ENCODE data around the gene FXYD3. TPM values are rescaled to one million over a fixed set of nuclear protein-coding genes. Genes with fewer than 3 reads are reported as not detected.

Gene FXYD3
- total and polyA plus RNA-seq, 4 donors: 130 to 467 (median 160) TPM

DNA sequence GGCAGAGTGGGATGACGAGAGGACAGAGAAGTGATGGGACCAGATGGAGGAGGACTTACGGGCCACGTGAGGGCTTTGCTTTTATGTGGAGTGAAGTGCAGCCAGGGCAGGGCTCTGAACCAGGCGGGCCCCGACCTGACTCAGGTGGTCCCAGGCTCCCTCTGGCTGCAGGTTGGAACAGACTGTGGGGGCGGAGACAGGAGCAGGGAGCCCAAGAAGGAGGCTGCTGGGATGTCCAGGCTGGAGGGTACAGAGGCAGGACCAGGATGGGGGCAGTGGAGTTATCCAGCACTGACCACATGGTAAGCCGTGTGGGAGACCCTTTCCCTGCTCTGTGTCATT is 41.0 kb downstream of the FXYD3 start:
- no peak overlapping the region for H3K4me3 ChIP-seq

DNA sequence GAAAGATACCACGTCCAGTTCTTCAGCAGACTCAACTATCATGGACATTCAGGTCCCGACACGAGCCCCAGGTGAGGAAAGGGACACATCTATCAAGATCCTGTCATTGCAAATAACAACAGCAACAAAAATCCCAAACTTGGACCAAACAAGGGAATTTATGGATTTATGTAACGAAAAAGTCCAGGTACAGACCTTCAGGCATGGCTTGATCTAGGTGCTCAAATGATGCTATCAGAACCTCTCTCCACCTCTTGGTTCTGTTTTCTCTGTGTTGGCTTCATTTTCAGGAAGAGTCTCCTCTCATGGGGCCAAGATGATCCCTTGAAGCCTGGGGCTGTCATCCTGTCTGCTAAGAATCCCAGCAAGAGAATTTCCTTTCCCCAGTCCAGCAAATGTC is 41.8 kb downstream of the FXYD3 start:
- H3K9me3 ChIP-seq (ENCODE audit: control insufficient read depth in 4 of 4, insufficient read depth in 3 of 4, low read length in 3 of 4): peaks cover 0 to 6% (median 0%) of the 10 kb centered on the region in 4 donors
- peaks cover 0 to 34% (median 3%) of the 10 kb centered on the region in 4 donors for H3K36me3 ChIP-seq (ENCODE audit: control insufficient read depth in 4 of 4, insufficient read depth in 4 of 4, low read length in 4 of 4)
- TF ChIP-seq, protein P1, sequence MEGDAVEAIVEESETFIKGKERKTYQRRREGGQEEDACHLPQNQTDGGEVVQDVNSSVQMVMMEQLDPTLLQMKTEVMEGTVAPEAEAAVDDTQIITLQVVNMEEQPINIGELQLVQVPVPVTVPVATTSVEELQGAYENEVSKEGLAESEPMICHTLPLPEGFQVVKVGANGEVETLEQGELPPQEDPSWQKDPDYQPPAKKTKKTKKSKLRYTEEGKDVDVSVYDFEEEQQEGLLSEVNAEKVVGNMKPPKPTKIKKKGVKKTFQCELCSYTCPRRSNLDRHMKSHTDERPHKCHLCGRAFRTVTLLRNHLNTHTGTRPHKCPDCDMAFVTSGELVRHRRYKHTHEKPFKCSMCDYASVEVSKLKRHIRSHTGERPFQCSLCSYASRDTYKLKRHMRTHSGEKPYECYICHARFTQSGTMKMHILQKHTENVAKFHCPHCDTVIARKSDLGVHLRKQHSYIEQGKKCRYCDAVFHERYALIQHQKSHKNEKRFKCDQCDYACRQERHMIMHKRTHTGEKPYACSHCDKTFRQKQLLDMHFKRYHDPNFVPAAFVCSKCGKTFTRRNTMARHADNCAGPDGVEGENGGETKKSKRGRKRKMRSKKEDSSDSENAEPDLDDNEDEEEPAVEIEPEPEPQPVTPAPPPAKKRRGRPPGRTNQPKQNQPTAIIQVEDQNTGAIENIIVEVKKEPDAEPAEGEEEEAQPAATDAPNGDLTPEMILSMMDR (IDR thresholded peaks at IDR 0.05; ENCODE audit: control extremely low read depth, extremely low read depth): no peak
- H3K27ac ChIP-seq (ENCODE audit: low read depth in 1 of 2, low read length in 1 of 2): no peak overlapping the region
- DNase-seq (no peak), ATAC-seq (ENCODE audit: insufficient read depth, low FRiP score) (no peak)
- H3K27me3 ChIP-seq (ENCODE audit: control insufficient read depth in 3 of 3, insufficient read depth in 3 of 3, low read length in 2 of 3): peaks cover 0 to 38% (median 23%) of the 10 kb centered on the region in 3 donors
- H3K4me3 ChIP-seq: no peak overlapping the region
- peaks cover 0 to 13% (median 10%) of the 10 kb centered on the region in 5 donors for H3K4me1 ChIP-seq (ENCODE audit: control insufficient read depth in 5 of 5, insufficient read depth in 5 of 5, low read length in 5 of 5)
- H3K9ac ChIP-seq (ENCODE audit: insufficient read depth in 1 of 2, low read length in 2 of 2): no peak overlapping the region
- WGBS, 2 donors: 99 to 100% methylated on average over 4 of the region's 4 CpGs

More for the DNA sequence above, 41.0 kb downstream of the FXYD3 start:
- TF ChIP-seq, protein P1 (IDR thresholded peaks at IDR 0.05; ENCODE audit: control extremely low read depth, extremely low read depth): no peak
- Histone ChIP-seq H3K36me3 (ENCODE audit: control insufficient read depth in 4 of 4, insufficient read depth in 4 of 4, low read length in 4 of 4) (peaks cover 0 to 27% (median 3%) of the 10 kb centered on the region in 4 donors), H3K4me1 (ENCODE audit: control insufficient read depth in 5 of 5, insufficient read depth in 5 of 5, low read length in 5 of 5) (peaks cover 0 to 15% (median 10%) of the 10 kb centered on the region in 5 donors), H3K9ac (ENCODE audit: insufficient read depth in 1 of 2, low read length in 2 of 2) (no peak overlapping the region), H3K9me3 (ENCODE audit: control insufficient read depth in 4 of 4, insufficient read depth in 3 of 4, low read length in 3 of 4) (peaks cover 0 to 3% (median 0%) of the 10 kb centered on the region in 4 donors), H3K27ac (ENCODE audit: low read depth in 1 of 2, low read length in 1 of 2) (no peak overlapping the region), H3K27me3 (ENCODE audit: control insufficient read depth in 3 of 3, insufficient read depth in 3 of 3, low read length in 2 of 3) (peaks cover 0 to 42% (median 26%) of the 10 kb centered on the region in 3 donors)
- WGBS, 2 donors: 88 to 91% methylated on average over 7 of the region's 7 CpGs
- no peak for DNase-seq
- ATAC-seq (ENCODE audit: insufficient read depth, low FRiP score): no peak

DNA sequence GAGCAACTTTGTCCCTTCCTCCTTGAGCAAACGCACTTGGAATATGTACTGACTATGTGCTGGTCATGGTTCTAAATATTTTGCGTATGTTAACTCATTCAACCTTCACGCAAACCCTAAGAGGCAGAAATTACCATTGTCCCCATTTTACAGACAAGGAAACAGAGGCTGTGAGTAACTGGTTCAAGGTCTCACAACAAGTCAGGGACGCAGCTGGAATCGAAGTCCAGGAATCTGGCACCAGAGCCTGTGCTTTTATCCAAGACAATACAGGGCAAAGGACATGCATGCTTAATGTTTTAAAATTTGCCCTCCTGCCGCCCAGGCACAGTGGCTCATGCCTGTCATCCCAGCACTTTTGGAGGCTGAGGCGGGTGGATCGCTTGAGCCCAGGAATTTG is 44.0 kb downstream of the FXYD3 start:
- H3K4me1 ChIP-seq (ENCODE audit: control insufficient read depth in 5 of 5, insufficient read depth in 5 of 5, low read length in 5 of 5): peaks cover 0 to 9% (median 2%) of the 10 kb centered on the region in 5 donors
- peaks cover 0 to 20% (median 7%) of the 10 kb centered on the region in 3 donors for H3K27me3 ChIP-seq (ENCODE audit: control insufficient read depth in 3 of 3, insufficient read depth in 3 of 3, low read length in 2 of 3)
- no peak for DNase-seq
- no peak for ATAC-seq (ENCODE audit: insufficient read depth, low FRiP score)
- peaks cover 0 to 50% (median 5%) of the 10 kb centered on the region in 4 donors for H3K36me3 ChIP-seq (ENCODE audit: control insufficient read depth in 4 of 4, insufficient read depth in 4 of 4, low read length in 4 of 4)
- TF ChIP-seq, protein P1 (IDR thresholded peaks at IDR 0.05; ENCODE audit: control extremely low read depth, extremely low read depth): no peak
- peaks cover 0 to 20% (median 4%) of the 10 kb centered on the region in 4 donors for H3K9me3 ChIP-seq (ENCODE audit: control insufficient read depth in 4 of 4, insufficient read depth in 3 of 4, low read length in 3 of 4)
- WGBS, 2 donors: 91 to 94% methylated on average over 8 of the region's 8 CpGs
- no peak overlapping the region for H3K4me3 ChIP-seq
- H3K27ac ChIP-seq (ENCODE audit: low read depth in 1 of 2, low read length in 1 of 2): no peak overlapping the region
- H3K9ac ChIP-seq (ENCODE audit: insufficient read depth in 1 of 2, low read length in 2 of 2): no peak overlapping the region
